HG03280 (cell line): Measurements from ENCODE around the gene NDUFV2.
A peak's percentile ranks its signal among the peaks of the same experiment; 100 is the strongest.
"Not testable (repeated sequence)": the region's sequence is repeated elsewhere in the genome, so short reads cannot be mapped to it uniquely, and the experiment has no call there.

Source experiments
- ATAC-seq: cut with Tn5 transposase; IDR thresholded peaks from one replicate; pipeline ENCODE4 v1.9.1; 2021; ENCODE audit warnings: mild to moderate bottlenecking, moderate library complexity; ENCODE audit not compliant: unreplicated experiment

The NDUFV2 gene

GRCh38 chr18:9148203-9148552, 45.7 kb downstream of the NDUFV2 start:
- no peak for ATAC-seq

GRCh38 chr18:9150121-9150520, 47.6 kb downstream of the NDUFV2 start:
- ATAC-seq: no peak

GRCh38 chr18:9153256-9153655, 50.8 kb downstream of the NDUFV2 start:
- ATAC-seq: no peak

- ATAC-seq: no peak
Observed at GRCh38 chr18:9156604-9157249, 54.2 kb downstream of the NDUFV2 start.

- ATAC-seq: no peak
Observed at GRCh38 chr18:9157806-9158205, 55.3 kb downstream of the NDUFV2 start.

GRCh38 chr18:9160014-9160413, 57.5 kb downstream of the NDUFV2 start:
- no peak for ATAC-seq

- not testable (repeated sequence) for ATAC-seq
Observed at GRCh38 chr18:9162663-9163062, 60.2 kb downstream of the NDUFV2 start.

GRCh38 chr18:9164149-9164548, 61.6 kb downstream of the NDUFV2 start:
- ATAC-seq: not testable (repeated sequence)

GRCh38 chr18:9165883-9166282, 63.4 kb downstream of the NDUFV2 start:
- not testable (repeated sequence) for ATAC-seq

GRCh38 chr18:9169515-9169914, 67.0 kb downstream of the NDUFV2 start:
- ATAC-seq: not testable (repeated sequence)

GRCh38 chr18:9171919-9172318, 69.4 kb downstream of the NDUFV2 start:
- ATAC-seq: not testable (repeated sequence)

GRCh38 chr18:9172506-9173127, 70.1 kb downstream of the NDUFV2 start:
- ATAC-seq: no peak

- ATAC-seq: peak; percentile 64
Observed at GRCh38 chr18:9173770-9174233, 71.3 kb downstream of the NDUFV2 start.

- ATAC-seq: no peak
Observed at GRCh38 chr18:9174302-9174701, 71.8 kb downstream of the NDUFV2 start.

GRCh38 chr18:9175115-9175514, 72.6 kb downstream of the NDUFV2 start:
- no peak for ATAC-seq

- ATAC-seq: no peak
Observed at GRCh38 chr18:9177031-9177430, 74.5 kb downstream of the NDUFV2 start.

GRCh38 chr18:9177466-9177865, 75.0 kb downstream of the NDUFV2 start:
- ATAC-seq: no peak

- no peak for ATAC-seq
Observed at GRCh38 chr18:9178557-9178956, 76.1 kb downstream of the NDUFV2 start.

- no peak for ATAC-seq
Observed at GRCh38 chr18:9181275-9181674, 78.8 kb downstream of the NDUFV2 start.

- no peak for ATAC-seq
Observed at GRCh38 chr18:9182852-9183399, 80.4 kb downstream of the NDUFV2 start.
